Tibial artery (tissue), 4 donors: ENCODE results near the gene SMCO1.
"Not testable (repeated sequence)": the region's sequence is repeated elsewhere in the genome, so short reads cannot be mapped to it uniquely, and the experiment has no call there.

ENCODE experiments used
- DNase-seq, 2 donors: peaks; one replicate each; pipeline ENCODE4 v3.0.0-alpha.2; 2019
- H3K27ac ChIP-seq, 2 donors: fragments of 200-600 bp; sonication (generic) in 1 of 2; 1 replicate in 1 of 2; 2 replicates in 1 of 2; pipeline ENCODE4 v1.5.1; 2018 to 2019; ENCODE audit warnings: mild to moderate bottlenecking in 1 of 2
- H3K27me3 ChIP-seq, 2 donors: fragments of 200-600 bp; sonication (generic) in 1 of 2; one replicate each; pipeline versions ENCODE4 v1.5.1 to v1.6.0; 2016 to 2019
- H3K36me3 ChIP-seq, 3 donors: fragments of 200-600 bp; sonication (generic) in 2 of 3; one replicate each; pipeline ENCODE4 v1.5.1; 2016 to 2019; ENCODE audit warnings: mild to moderate bottlenecking in 2 of 3
- H3K4me1 ChIP-seq, 4 donors: fragments of 200-600 bp; sonication (generic) in 2 of 4; 1 replicate in 3 of 4; 2 replicates in 1 of 4; pipeline ENCODE4 v1.5.1; 2016 to 2019
- H3K4me3 ChIP-seq, 2 donors: fragments of 200-600 bp; sonication (generic) in 1 of 2; 1 replicate in 1 of 2; 2 replicates in 1 of 2; pipeline ENCODE4 v1.5.1; 2018 to 2019; ENCODE audit warnings: mild to moderate bottlenecking in 2 of 2
- H3K9me3 ChIP-seq, 3 donors: fragments of 200-600 bp; sonication (generic) in 1 of 3; one replicate each; pipeline ENCODE4 v1.5.1; 2016 to 2019
- CTCF ChIP-seq, 2 experiments: fragments of 200-600 bp in 1 of 2; fragments of 450-650 bp in 1 of 2; IDR thresholded peaks; one replicate each; pipeline ENCODE4 v1.5.1; 2017 to 2019; ENCODE audit warnings: antibody characterized with exemption in 2 of 2, mild to moderate bottlenecking in 1 of 2, moderate library complexity in 1 of 2
- intact Hi-C: fragments of 100-400 bp; cut with DNase I; formaldehyde crosslinking; loops from one replicate; pipeline ENCODE4 v1.15.0; 2023; ENCODE audit warnings: low total_unique reads

SMCO1 gene

GRCh38 chr3:196555295-196555694 lies 40.1 kb upstream of the SMCO1 start:
- DNase-seq = no peak
- Histone ChIP-seq H3K27ac (no peak overlapping the region), H3K4me1 (no peaks in the 10 kb centered on the region), H3K36me3 (peaks cover 4 to 41% (median 21%) of the 10 kb centered on the region in 3 donors), H3K27me3 (no peaks in the 10 kb centered on the region), H3K9me3 (no peaks in the 10 kb centered on the region), H3K4me3 (no peak overlapping the region)
- intact Hi-C loops = no loop called here
- no peak for TF ChIP-seq CTCF (IDR thresholded peaks at IDR 0.05)

DNA sequence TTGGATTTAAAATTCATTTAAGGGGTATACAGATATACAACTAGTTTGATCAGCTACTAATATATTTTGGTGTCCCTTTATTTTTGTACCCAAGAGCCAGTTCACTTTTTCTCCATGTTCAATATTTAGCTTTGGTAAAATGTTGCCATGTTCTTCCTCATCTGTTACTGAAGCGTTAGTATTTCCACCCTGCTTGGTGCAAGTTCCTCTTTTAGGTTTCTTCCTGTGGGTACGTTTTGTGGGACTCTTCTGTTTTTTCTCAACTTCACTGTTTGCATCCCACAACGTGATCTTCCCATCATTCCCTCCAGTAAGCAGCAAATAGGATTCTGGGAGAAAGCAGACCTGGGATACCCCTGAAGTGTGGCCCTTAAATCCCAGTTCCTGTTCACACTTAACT lies 39.1 kb upstream of the SMCO1 start:
- no peak overlapping the region for H3K4me3 ChIP-seq
- intact Hi-C loops = no loop called here
- DNase-seq = no peak

DNA sequence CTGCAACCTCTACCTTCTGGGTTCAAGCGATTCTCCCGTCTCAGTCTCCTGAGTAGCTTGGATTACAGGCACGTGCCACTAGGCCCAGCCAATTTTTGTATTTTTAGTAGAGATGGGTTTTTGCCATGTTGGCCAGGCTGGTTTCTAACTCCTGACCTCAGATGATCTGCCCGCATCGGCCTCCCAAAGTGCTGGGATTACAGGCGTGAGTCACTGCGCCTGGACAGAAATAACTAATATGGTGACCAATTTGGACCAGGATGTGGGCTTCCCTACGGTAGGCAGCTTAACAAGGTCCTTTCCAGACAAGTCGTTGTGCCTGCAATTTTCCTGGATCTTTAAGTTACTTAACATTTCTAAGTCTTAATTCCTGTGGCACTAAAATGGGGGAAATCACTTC lies 38.4 kb upstream of the SMCO1 start:
- peaks cover under 1 to 26% (median 10%) of the 10 kb centered on the region in 3 donors for H3K36me3 ChIP-seq
- intact Hi-C loops = no loop called here
- no peaks in the 10 kb centered on the region for H3K4me1 ChIP-seq
- DNase-seq = no peak
- H3K9me3 ChIP-seq = no peaks in the 10 kb centered on the region
- TF ChIP-seq CTCF (IDR thresholded peaks at IDR 0.05) = no peak
- H3K4me3 ChIP-seq = no peak overlapping the region
- H3K27me3 ChIP-seq = no peaks in the 10 kb centered on the region
- no peak overlapping the region for H3K27ac ChIP-seq

More for the DNA sequence above, 39.1 kb upstream of the SMCO1 start:
- Histone ChIP-seq H3K27ac (no peak overlapping the region), H3K9me3 (no peaks in the 10 kb centered on the region), H3K36me3 (peaks cover 3 to 30% (median 11%) of the 10 kb centered on the region in 3 donors), H3K27me3 (no peaks in the 10 kb centered on the region), H3K4me1 (no peaks in the 10 kb centered on the region)
- TF ChIP-seq CTCF (IDR thresholded peaks at IDR 0.05) = no peak

DNA sequence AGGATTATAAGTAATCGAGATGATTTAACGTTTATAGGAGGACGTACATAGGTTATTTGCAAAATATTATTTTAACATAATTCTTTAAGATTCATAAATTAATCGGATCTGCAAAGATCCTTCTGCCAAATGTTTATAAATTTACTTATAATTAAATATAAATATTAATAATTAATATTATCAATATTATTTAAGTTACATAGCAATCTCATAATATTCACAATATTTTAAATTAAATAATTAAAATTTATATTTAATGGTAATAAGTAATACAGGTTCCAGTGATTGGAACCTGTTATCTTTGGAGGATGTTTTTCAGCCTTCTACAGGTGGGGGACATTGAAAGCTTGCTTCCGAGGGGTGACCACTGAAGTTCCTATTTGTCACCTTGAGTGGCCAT lies 37.1 kb upstream of the SMCO1 start:
- TF ChIP-seq CTCF (IDR thresholded peaks at IDR 0.05) = no peak

DNA sequence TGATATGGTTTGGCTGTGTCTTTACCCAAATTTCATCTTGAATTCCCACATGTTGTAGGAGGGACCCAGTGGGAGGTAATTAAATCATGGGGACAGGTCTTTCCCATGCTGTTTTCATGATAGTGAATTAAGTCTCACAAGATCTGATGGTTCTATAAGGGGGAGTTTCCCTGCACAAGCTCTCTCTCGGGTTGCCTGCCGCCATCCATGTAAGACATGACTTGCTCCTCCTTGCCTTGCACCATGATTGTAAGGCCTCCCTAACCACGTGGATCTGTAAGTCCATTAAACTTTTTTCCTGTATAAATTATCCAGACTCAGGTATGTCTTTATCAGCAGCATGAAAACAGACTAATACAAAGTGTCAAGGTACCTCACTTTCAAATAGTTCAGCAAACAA lies 35.0 kb upstream of the SMCO1 start:
- H3K27me3 ChIP-seq, DNase-seq, H3K4me1 ChIP-seq, H3K27ac ChIP-seq, H3K9me3 ChIP-seq, intact Hi-C loops, H3K4me3 ChIP-seq: not testable (repeated sequence)
- H3K36me3 ChIP-seq = peaks cover 0 to 23% (median 7%) of the 10 kb centered on the region in 3 donors

More for the DNA sequence above, 37.1 kb upstream of the SMCO1 start:
- H3K27me3 ChIP-seq = no peaks in the 10 kb centered on the region
- no peak for DNase-seq
- intact Hi-C loops = no loop called here
- H3K27ac ChIP-seq = no peak overlapping the region
- H3K9me3 ChIP-seq = no peaks in the 10 kb centered on the region
- peaks cover 0 to 25% (median 7%) of the 10 kb centered on the region in 3 donors for H3K36me3 ChIP-seq
- no peak overlapping the region for H3K4me3 ChIP-seq
- H3K4me1 ChIP-seq = no peaks in the 10 kb centered on the region

DNA sequence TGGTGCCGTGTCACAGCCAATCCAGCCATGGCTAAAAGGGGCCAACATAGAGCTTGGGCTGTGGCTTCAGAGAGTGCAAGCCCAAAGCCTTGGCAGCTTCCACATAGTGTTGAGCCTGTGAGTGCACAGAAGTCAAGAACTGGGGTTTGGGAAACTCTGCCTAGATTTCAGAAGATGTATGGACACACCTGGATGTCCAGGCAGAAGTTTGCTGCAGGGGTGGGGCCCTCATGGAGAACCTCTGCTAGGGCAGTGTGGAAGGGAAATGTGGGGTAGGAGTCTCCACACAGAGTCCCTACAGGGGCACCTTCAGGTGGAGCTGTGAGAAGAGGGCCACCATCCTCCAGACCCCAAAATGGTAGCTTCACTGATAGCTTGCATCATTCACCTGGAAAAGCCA lies 34.2 kb upstream of the SMCO1 start:
- H3K4me3 ChIP-seq, H3K27me3 ChIP-seq, H3K27ac ChIP-seq, H3K4me1 ChIP-seq, DNase-seq, intact Hi-C loops, H3K9me3 ChIP-seq: not testable (repeated sequence)
- H3K36me3 ChIP-seq = peaks cover 0 to 17% (median 7%) of the 10 kb centered on the region in 3 donors

GRCh38 chr3:196547067-196547466 lies 31.9 kb upstream of the SMCO1 start:
- H3K4me1 ChIP-seq = no peaks in the 10 kb centered on the region
- no peak overlapping the region for H3K27ac ChIP-seq
- no peak overlapping the region for H3K4me3 ChIP-seq
- no peaks in the 10 kb centered on the region for H3K36me3 ChIP-seq
- intact Hi-C loops = no loop called here
- H3K9me3 ChIP-seq = no peaks in the 10 kb centered on the region
- no peak for TF ChIP-seq CTCF (IDR thresholded peaks at IDR 0.05)
- H3K27me3 ChIP-seq = no peaks in the 10 kb centered on the region
- DNase-seq = no peak
